GM21526 (cell line): ENCODE results near the gene CATSPERD.
"Not testable (repeated sequence)": the region's sequence is repeated elsewhere in the genome, so short reads cannot be mapped to it uniquely, and the experiment has no call there.

ENCODE experiments used
- ATAC-seq: cut with Tn5 transposase; IDR thresholded peaks from one replicate; pipeline ENCODE4 v1.9.1; 2021; ENCODE audit warnings: moderate library complexity; ENCODE audit not compliant: unreplicated experiment, low FRiP score

The CATSPERD gene

GRCh38 chr19:5684694-5685430 is 35.6 kb upstream of the CATSPERD start:
- ATAC-seq = no peak

DNA sequence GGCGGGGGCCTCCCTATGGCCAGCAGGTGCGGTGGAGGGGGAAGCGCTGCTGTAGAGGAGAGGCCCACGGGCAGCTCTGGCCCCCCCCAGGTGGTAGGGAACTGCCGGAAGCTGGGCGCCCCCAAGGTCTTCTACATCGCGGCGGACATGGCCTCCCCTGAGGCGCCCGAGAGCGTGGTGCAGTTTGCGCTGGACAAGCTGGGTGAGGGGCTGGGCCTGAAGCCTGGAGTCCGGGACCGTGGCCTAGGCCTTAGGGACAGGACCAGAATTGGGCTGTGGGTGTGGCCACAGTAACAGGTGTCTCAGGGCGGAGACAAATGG is 34.2 kb upstream of the CATSPERD start:
- ATAC-seq = peak; percentile 23

DNA sequence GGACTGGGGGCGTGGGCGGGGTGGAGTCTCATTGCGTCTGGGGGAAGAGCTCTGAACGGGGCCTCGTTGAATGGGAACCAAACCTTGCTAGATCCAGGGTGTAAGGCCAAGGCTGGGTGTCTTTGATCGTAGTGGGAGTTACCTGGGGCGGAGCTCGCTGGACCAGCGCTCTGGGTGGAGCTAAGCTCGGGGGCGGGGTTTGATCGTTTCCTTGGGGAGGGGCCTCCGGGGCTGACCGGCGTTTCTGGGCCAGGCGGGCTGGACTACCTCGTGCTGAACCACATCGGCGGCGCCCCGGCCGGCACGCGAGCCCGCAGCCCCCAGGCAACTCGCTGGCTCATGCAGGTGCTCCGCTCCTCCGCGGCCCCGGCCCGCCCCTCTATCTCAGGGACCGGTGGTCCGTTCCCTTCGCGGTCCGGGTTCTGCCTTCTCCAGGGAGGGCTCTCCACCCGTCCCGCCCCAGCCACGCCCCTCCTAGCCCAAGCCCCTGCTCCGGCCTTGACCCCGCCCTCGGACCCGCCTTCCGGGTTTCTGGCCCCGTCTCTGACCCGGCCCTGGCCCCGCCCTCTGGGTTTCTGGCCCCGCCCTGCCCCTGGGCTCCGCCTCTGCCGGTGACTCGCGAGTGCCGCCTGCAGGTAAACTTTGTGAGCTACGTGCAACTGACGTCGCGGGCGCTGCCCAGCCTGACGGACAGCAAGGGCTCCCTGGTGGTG is 33.6 kb upstream of the CATSPERD start:
- ATAC-seq = peak; percentile 34

DNA sequence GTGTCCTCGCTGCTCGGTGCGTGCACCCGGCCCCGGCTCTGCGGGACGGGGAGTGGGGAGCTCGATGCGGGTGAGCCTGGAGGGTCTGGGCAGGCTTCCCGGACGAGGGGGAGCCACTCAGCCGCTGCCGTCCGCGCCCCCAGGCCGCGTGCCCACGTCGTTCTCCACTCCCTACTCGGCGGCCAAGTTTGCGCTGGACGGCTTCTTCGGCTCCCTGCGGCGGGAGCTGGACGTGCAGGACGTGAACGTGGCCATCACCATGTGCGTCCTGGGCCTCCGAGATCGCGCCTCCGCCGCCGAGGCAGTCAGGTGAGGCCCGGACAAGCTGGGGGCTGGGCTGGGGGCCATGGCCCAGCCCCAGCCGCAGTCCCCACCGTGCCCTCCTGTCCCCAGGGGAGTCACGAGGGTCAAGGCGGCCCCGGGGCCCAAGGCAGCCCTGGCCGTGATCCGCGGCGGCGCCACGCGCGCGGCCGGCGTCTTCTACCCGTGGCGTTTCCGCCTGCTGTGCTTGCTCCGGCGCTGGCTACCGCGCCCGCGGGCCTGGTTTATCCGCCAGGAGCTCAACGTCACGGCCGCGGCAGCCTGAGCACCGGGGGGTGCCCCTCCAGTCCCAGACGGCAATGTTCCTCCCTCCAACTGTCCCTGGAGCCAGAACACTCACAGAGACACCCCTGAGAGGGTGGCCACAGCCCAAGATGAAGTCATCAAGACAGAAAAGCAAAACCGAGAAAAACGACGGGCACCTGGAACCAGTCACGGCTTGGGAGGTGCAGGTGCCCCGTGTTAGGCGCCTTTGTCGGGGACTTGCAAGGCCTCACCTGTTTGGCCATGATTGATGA is 32.9 kb upstream of the CATSPERD start:
- no peak for ATAC-seq

GRCh38 chr19:5688262-5688881 is 32.1 kb upstream of the CATSPERD start:
- ATAC-seq = not testable (repeated sequence)

DNA sequence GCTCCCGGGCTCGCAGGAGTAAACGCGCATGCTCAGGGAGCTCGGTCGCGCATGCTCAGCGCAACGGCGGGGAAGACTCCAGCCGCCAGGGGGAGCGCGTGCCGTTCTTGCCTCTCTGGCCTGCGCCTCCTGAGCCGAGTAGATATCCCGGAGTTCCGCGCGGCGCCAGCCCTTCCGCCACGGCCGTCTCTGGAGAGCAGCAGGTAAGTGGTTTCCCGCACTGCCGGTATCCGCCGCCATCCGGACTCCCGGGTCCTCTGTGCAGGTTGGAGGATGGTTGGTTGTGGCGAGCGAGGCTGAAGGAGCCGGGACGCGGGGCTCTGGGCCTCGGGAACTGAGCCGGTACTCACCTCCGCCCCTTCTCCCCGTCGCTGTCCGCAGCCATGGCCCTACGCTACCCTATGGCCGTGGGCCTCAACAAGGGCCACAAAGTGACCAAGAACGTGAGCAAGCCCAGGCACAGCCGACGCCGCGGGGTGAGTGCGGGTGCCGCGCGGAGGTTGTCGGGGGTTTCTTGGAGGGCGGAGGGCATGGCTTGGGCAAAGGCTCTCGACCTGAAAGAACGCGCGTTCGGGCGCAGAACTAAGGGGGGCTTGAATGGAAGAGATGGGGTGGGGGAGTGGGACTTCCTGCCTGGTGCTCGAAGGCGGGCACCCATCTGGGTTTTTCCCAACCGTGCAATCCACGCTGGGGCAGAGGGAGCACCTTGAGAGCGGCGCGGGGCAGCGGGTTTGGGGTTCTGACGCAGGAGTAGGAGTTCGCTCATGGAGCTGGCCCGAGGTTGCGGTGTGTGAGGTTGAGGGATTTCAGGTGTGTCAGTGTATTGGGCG is 30.1 kb upstream of the CATSPERD start, which contains the start of gene RPL36:
Gene RPL36, plus strand, starts transcription at position 171 of the 830 bp plus-strand sequence. Its CDS starts 213 bp downstream, at position 384.
- peak; percentile 47 for ATAC-seq

DNA sequence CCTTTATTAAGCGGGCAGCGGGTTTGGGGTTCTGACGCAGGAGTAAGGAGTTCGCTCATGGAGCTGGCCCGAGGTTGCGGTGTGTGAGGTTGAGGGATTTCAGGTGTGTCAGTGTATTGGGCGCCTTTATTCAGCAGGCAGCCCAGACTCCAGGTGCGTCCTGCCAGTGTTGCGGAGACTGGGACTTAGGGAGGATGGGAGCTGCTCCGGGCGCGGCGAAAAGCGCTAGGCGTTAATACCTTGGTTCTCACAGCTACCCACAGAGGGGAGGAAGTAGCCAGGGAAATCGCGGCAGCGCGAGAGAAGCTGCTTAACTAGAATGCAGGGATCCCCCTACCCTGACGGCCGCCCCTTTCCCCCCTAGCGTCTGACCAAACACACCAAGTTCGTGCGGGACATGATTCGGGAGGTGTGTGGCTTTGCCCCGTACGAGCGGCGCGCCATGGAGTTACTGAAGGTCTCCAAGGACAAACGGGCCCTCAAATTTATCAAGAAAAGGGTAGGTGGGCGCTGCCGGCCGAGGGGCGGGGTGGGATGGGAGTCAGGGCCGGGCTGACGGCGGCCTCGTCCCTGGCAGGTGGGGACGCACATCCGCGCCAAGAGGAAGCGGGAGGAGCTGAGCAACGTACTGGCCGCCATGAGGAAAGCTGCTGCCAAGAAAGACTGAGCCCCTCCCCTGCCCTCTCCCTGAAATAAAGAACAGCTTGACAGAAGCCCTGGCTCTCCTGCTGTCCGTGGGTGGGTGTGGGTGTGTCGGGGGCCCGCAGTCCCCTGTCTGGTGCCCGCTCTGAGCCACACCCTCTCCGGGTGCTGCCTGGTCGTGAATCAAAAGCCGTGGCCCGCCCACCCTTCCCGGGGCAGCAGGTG is 29.2 kb upstream of the CATSPERD start:
- ATAC-seq = no peak

DNA sequence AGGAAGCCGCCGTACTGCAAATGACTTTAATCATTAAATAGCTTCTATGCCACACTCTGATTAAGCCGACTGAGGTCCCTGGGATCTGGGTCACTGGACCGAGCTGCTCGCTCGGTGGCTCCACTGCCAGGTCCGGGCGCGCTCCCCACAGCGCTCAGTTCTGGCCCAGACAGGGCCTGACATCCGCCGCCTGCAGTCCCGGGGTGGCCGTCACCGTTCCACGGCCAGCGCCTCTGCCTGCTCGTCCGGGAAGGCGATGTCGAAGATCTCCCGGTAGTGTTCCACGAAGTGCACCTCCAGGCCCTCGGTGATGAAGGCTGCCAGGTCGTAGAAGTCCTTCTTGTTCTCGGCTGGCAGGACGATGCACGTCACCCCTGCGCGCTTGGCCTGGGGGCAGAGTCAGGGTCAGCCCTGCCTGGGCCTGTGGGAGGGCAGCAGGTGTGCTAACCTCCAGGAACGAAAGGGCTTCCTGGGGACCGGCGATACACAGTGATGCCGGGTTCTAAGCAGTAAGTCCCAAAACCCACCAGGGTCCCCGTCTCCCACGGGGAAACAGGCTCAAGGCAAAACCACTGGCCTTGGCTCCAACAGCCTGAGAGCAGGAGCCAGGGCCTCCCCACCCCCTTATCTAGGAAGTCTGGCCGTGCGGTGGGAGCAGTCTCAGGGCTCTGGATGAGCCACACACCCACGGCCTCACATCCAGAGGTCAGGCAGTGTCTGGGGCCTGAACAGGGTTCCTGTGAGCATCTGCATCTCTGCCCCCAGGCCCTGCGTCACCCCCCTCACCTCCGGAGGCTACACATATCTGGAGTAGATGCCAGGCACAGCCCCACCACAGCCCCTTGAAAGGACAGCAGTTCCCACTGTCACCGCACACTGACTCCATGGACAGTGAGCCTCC is 28.4 kb upstream of the CATSPERD start:
- ATAC-seq = no peak

GRCh38 chr19:5692723-5693194 is 27.7 kb upstream of the CATSPERD start:
- no peak for ATAC-seq

- no peak for ATAC-seq
These were observed 27.0 kb upstream of the CATSPERD start for GRCh38 chr19:5693195-5694166.

- no peak for ATAC-seq
These were observed 26.1 kb upstream of the CATSPERD start for GRCh38 chr19:5694167-5694955.

- no peak for ATAC-seq
These were observed 25.3 kb upstream of the CATSPERD start for GRCh38 chr19:5694956-5695648.

GRCh38 chr19:5695649-5696195 is 24.7 kb upstream of the CATSPERD start:
- no peak for ATAC-seq

DNA sequence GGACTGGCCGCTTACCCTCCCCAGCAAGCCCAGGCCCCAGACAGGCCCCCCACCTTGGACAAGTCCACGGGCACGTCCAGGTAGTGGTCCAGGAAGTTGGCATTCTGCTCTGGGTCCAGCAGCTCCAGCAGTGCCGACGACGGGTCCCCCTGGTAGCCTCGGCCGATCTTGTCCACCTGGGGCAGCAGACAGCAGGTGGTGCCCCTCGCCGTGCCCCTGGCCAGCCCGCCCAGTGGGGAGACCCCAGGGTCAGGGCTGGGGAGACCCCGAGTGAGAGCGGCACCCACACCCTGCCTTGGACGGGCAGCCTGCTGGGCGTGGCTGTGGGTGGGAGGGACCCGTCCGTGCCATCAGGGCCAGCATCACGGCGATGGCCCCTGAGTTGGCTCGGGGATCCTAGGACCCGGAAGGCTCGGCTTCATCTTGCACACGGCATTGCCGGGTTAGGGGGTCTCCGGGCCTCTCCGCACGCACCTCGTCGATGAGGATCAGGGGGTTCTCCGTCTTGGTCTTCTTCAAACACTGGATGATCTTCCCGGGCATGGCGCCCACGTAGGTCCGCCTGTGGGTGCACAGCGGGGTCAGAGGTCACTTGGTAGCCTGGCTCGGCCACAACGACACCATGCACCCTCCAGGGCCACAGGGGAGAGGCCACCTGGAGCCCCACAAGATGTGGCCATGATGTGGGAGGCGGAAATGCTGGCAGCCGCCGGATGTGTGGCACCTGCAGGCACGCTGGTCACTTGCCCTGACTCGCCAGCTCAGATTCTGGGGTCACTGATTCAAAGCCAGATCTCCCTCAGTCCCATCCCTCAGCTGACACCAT is 24.0 kb upstream of the CATSPERD start:
- ATAC-seq = no peak
